ENCODE results near the gene SNX7. TPM values are rescaled to one million over a fixed set of nuclear protein-coding genes. Genes with fewer than 3 reads are reported as not detected.

SNX7 gene
- total RNA-seq, 1 experiment from 2014 or later = 17.5 TPM

DNA sequence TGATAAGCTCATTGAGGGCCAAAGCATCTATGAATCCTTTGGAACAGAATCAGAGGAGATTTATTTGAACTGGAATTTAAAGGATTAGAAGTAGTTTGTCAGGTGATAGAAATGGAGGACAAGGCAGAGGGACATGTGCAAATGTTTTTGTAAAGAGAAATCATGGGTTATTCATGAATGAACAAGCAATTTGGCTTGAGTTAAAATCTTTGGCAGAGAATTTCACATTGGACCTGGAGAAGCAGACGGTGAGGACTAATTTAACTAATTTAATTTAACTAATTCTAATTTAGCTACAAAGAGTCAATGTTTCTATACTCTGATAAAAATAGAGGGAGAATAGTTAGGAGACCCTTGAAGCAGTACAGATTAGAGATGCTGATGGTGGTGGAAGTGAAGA is 36.3 kb downstream of the SNX7 start:
- Mint-ChIP-seq H3K27ac (ENCODE audit: unreplicated experiment) (no peak overlapping the region), H3K4me1 (ENCODE audit: low read depth, unreplicated experiment) (no peaks in the 10 kb centered on the region), H3K36me3 (ENCODE audit: insufficient read depth, unreplicated experiment) (no peaks in the 10 kb centered on the region), H3K27me3 (ENCODE audit: insufficient read depth, unreplicated experiment) (no peaks in the 10 kb centered on the region), H3K4me3 (ENCODE audit: unreplicated experiment) (no peak overlapping the region), H3K9me3 (ENCODE audit: unreplicated experiment) (no peaks in the 10 kb centered on the region)
- no peak for DNase-seq
- no peaks in the 10 kb centered on the region for H3K27me3 ChIP-seq (replicated peaks; ENCODE audit: control insufficient read depth, insufficient read depth, low read length)
- BruUV-seq (replicated peaks) = no TSS peak
- H3K4me3 ChIP-seq (ENCODE audit: low read depth, low read length) = no peak overlapping the region
- intact Hi-C loops (cut with micrococcal nuclease; ENCODE audit: unreplicated experiment) = no loop called here
- no peaks in the 10 kb centered on the region for H3K4me1 ChIP-seq
- TF ChIP-seq, protein P1, sequence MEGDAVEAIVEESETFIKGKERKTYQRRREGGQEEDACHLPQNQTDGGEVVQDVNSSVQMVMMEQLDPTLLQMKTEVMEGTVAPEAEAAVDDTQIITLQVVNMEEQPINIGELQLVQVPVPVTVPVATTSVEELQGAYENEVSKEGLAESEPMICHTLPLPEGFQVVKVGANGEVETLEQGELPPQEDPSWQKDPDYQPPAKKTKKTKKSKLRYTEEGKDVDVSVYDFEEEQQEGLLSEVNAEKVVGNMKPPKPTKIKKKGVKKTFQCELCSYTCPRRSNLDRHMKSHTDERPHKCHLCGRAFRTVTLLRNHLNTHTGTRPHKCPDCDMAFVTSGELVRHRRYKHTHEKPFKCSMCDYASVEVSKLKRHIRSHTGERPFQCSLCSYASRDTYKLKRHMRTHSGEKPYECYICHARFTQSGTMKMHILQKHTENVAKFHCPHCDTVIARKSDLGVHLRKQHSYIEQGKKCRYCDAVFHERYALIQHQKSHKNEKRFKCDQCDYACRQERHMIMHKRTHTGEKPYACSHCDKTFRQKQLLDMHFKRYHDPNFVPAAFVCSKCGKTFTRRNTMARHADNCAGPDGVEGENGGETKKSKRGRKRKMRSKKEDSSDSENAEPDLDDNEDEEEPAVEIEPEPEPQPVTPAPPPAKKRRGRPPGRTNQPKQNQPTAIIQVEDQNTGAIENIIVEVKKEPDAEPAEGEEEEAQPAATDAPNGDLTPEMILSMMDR (IDR thresholded peaks at IDR 0.05; ENCODE audit: insufficient read depth in 1 of 2, low read depth in 1 of 2, low read length in 1 of 2, severe bottlenecking in 1 of 2, unreplicated experiment in 1 of 2) = no peak
- no peaks in the 10 kb centered on the region for H3K36me3 ChIP-seq (ENCODE audit: control insufficient read depth, insufficient read depth, low read length)
- H3K9me3 ChIP-seq = no peaks in the 10 kb centered on the region
- CTCF ChIA-PET = no interaction called here
- POLR2A ChIA-PET = interaction anchor here (0.6 kb wide), 1 partner anchor 627 kb away, joined by 3 read pairs; no protein-coding TSS in a partner anchor

DNA sequence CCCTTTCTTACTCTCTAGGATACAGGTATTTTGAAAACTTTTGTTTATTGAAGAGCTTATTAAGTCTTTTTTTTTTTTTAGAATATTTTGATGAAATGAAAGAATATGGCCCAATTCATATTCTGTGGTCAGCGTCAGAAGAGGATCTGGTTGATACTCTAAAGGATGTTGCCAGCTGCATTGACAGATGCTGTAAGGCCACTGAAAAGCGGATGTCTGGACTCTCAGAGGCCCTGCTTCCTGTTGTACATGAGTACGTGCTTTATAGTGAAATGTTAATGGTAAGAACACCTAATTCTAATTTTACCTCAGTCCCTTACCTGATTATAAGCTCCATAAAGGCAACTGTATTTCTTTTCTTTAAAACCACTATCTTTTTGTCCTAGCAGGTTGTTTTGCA is 37.1 kb downstream of the SNX7 start:
- POLR2A ChIA-PET = interaction anchor here (0.6 kb wide), 1 partner anchor 626 kb away, joined by 3 read pairs; no protein-coding TSS in a partner anchor
- Histone ChIP-seq H3K9me3 (no peaks in the 10 kb centered on the region), H3K36me3 (ENCODE audit: control insufficient read depth, insufficient read depth, low read length) (no peaks in the 10 kb centered on the region), H3K4me3 (ENCODE audit: low read depth, low read length) (no peak overlapping the region), H3K4me1 (no peaks in the 10 kb centered on the region), H3K27me3 (replicated peaks; ENCODE audit: control insufficient read depth, insufficient read depth, low read length) (no peaks in the 10 kb centered on the region)
- Mint-ChIP-seq H3K4me3 (ENCODE audit: unreplicated experiment) (no peak overlapping the region), H3K4me1 (ENCODE audit: low read depth, unreplicated experiment) (no peaks in the 10 kb centered on the region), H3K36me3 (ENCODE audit: insufficient read depth, unreplicated experiment) (no peaks in the 10 kb centered on the region), H3K27ac (ENCODE audit: unreplicated experiment) (no peak overlapping the region), H3K27me3 (ENCODE audit: insufficient read depth, unreplicated experiment) (no peaks in the 10 kb centered on the region), H3K9me3 (ENCODE audit: unreplicated experiment) (no peaks in the 10 kb centered on the region)
- no peak for DNase-seq
- TF ChIP-seq, protein P1 (IDR thresholded peaks at IDR 0.05; ENCODE audit: insufficient read depth in 1 of 2, low read depth in 1 of 2, low read length in 1 of 2, severe bottlenecking in 1 of 2, unreplicated experiment in 1 of 2) = no peak
- intact Hi-C loops (cut with micrococcal nuclease; ENCODE audit: unreplicated experiment) = no loop called here
- CTCF ChIA-PET = no interaction called here
- BruUV-seq (replicated peaks) = no TSS peak

DNA sequence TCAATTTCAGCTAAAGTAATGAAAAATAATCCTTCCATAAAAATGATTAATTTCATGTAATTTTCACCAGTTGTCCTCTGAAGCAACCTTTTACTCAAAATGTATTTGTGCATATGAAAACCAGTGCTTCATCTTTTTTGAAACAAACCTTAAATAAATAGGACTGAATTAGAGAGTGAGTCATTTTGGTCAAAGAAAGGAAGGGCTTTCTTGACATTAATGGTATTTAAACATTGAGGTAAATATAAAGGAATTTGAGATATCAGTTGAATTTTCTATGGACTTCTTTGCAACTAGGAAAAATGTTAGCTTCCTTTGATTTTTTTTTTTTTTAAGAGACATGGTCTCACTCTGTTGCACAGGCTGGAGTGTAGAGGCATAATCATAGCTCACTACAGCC is 38.7 kb downstream of the SNX7 start:
- Mint-ChIP-seq H3K4me1 (ENCODE audit: low read depth, unreplicated experiment) (no peaks in the 10 kb centered on the region), H3K36me3 (ENCODE audit: insufficient read depth, unreplicated experiment) (no peaks in the 10 kb centered on the region), H3K27ac (ENCODE audit: unreplicated experiment) (no peak overlapping the region), H3K9me3 (ENCODE audit: unreplicated experiment) (no peaks in the 10 kb centered on the region), H3K27me3 (ENCODE audit: insufficient read depth, unreplicated experiment) (no peaks in the 10 kb centered on the region), H3K4me3 (ENCODE audit: unreplicated experiment) (no peak overlapping the region)
- ChIA-PET CTCF (no interaction called here), POLR2A (no interaction called here)
- intact Hi-C loops (cut with micrococcal nuclease; ENCODE audit: unreplicated experiment) = no loop called here
- Histone ChIP-seq H3K27me3 (replicated peaks; ENCODE audit: control insufficient read depth, insufficient read depth, low read length) (no peaks in the 10 kb centered on the region), H3K9me3 (no peaks in the 10 kb centered on the region), H3K36me3 (ENCODE audit: control insufficient read depth, insufficient read depth, low read length) (no peaks in the 10 kb centered on the region), H3K4me3 (ENCODE audit: low read depth, low read length) (no peak overlapping the region), H3K4me1 (no peaks in the 10 kb centered on the region)
- DNase-seq = no peak
- TF ChIP-seq, protein P1 (IDR thresholded peaks at IDR 0.05; ENCODE audit: insufficient read depth in 1 of 2, low read depth in 1 of 2, low read length in 1 of 2, severe bottlenecking in 1 of 2, unreplicated experiment in 1 of 2) = no peak
- no TSS peak for BruUV-seq (replicated peaks)

Measured in Caco-2 (cell line).